Glutamatergic neuron (in vitro differentiated cells): ENCODE results near the gene TFR2. TPM values are rescaled to one million over a fixed set of nuclear protein-coding genes. Genes with fewer than 3 reads are reported as not detected.
A peak's percentile ranks its signal among the peaks of the same experiment; 100 is the strongest.

ENCODE experiments used
- DNase-seq: peaks from one replicate; pipeline ENCODE4 v3.0.0; 2022
- H3K27ac Mint-ChIP-seq: one replicate; pipeline ENCODE4 v1.8.0; 2020; ENCODE audit warnings: mild to moderate bottlenecking, mixed read lengths, inconsistent platforms; ENCODE audit not compliant: unreplicated experiment
- H3K27me3 Mint-ChIP-seq: one replicate; pipeline ENCODE4 v1.8.0; 2020; ENCODE audit warnings: mild to moderate bottlenecking, moderate library complexity, mixed read lengths, inconsistent platforms; ENCODE audit not compliant: unreplicated experiment
- H3K36me3 Mint-ChIP-seq: one replicate; pipeline ENCODE4 v1.8.0; 2020; ENCODE audit warnings: mild to moderate bottlenecking, mixed read lengths, inconsistent platforms; ENCODE audit not compliant: unreplicated experiment
- H3K4me1 Mint-ChIP-seq: one replicate; pipeline ENCODE4 v1.8.0; 2020; ENCODE audit warnings: mild to moderate bottlenecking, low read depth, mixed read lengths, inconsistent platforms; ENCODE audit not compliant: unreplicated experiment
- H3K4me3 Mint-ChIP-seq: one replicate; pipeline ENCODE4 v1.8.0; 2020; ENCODE audit warnings: mild to moderate bottlenecking, mixed read lengths, inconsistent platforms; ENCODE audit not compliant: unreplicated experiment
- H3K9me3 Mint-ChIP-seq: one replicate; pipeline ENCODE4 v1.8.0; 2020; ENCODE audit warnings: mild to moderate bottlenecking, moderate library complexity, mixed read lengths, inconsistent platforms; ENCODE audit not compliant: unreplicated experiment
- total RNA-seq: library from RNA; stranded (reverse); fragmentation: NEBNext Ultra II Directional; extraction: Animal tissue kit (Norgen Biotek cat#: 25700); gene quantifications from one replicate; pipeline ENCODE4 v1.2.1, GENCODE V29; 2021; ENCODE audit not compliant: unreplicated experiment
- TF ChIP-seq, protein P1 (sequence below): fragments of 200-600 bp; sonication (generic); IDR thresholded peaks from one replicate; pipeline ENCODE4 v1.5.0; 2021; ENCODE audit not compliant: partially characterized antibody, unreplicated experiment

Gene TFR2
- total RNA-seq, 1 donor from 2014 or later: 5.1 TPM

DNA sequence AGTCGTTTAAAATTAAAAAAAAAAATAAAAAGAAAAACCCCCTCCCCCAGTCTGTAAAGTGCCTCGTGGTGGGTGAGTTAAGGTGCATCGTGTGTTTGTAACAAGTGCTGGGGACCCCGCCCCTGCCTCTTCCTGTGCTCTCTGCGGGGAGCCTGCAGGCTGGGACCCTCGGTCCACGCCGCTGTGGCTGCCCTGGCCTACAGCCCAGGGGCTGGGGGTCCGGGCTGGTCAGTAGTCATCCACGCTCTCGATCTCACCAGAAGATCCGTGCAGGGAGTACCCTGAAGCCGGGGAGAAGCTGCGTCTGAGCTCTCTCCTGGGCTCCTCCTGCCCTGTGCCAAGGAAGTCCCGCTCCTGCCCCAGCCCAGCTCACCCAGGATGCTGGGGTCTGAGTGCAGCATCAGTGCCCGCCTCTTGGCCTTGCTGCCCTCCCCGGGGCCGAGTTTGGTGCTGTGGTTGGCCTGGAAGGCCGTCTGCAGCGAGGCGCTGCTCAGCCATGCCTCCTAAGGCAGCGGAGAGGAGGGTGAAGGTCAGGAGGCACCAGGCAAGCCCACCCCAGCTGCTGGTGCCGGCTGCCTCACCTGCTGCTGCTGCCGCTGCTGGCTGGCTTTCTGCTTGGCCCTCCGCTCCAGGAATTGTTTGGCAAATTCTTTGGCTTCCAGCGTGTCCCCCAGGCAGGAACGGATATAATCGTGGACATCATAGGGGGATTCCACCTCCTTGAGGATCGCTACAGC lies 40.3 kb upstream of the TFR2 start:
- DNase-seq: no peak
- TF ChIP-seq, protein P1, sequence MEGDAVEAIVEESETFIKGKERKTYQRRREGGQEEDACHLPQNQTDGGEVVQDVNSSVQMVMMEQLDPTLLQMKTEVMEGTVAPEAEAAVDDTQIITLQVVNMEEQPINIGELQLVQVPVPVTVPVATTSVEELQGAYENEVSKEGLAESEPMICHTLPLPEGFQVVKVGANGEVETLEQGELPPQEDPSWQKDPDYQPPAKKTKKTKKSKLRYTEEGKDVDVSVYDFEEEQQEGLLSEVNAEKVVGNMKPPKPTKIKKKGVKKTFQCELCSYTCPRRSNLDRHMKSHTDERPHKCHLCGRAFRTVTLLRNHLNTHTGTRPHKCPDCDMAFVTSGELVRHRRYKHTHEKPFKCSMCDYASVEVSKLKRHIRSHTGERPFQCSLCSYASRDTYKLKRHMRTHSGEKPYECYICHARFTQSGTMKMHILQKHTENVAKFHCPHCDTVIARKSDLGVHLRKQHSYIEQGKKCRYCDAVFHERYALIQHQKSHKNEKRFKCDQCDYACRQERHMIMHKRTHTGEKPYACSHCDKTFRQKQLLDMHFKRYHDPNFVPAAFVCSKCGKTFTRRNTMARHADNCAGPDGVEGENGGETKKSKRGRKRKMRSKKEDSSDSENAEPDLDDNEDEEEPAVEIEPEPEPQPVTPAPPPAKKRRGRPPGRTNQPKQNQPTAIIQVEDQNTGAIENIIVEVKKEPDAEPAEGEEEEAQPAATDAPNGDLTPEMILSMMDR: no peak
- H3K4me1 Mint-ChIP-seq: peaks cover 5% of the 10 kb centered on the region
- H3K27ac Mint-ChIP-seq: no peak overlapping the region
- peaks cover 10% of the 10 kb centered on the region for H3K27me3 Mint-ChIP-seq
- no peak overlapping the region for H3K4me3 Mint-ChIP-seq
- H3K36me3 Mint-ChIP-seq: peaks cover 4% of the 10 kb centered on the region
- peaks cover 10% of the 10 kb centered on the region for H3K9me3 Mint-ChIP-seq

- Mint-ChIP-seq H3K27ac (peak overlapping the region; percentile 52), H3K4me1 (peaks cover 5% of the 10 kb centered on the region), H3K36me3 (peaks cover 4% of the 10 kb centered on the region), H3K27me3 (peaks cover 14% of the 10 kb centered on the region), H3K9me3 (peaks cover 10% of the 10 kb centered on the region), H3K4me3 (no peak overlapping the region)
- TF ChIP-seq, protein P1: no peak
- DNase-seq: no peak
Measured at GRCh38 chr7:100680576-100681271, 39.4 kb upstream of the TFR2 start.

GRCh38 chr7:100679927-100680575 lies 38.7 kb upstream of the TFR2 start:
- TF ChIP-seq, protein P1: no peak
- no peak for DNase-seq
- Mint-ChIP-seq H3K36me3 (peaks cover 4% of the 10 kb centered on the region), H3K27ac (peak overlapping the region; percentile 52), H3K9me3 (peaks cover 10% of the 10 kb centered on the region), H3K4me3 (no peak overlapping the region), H3K4me1 (peaks cover 5% of the 10 kb centered on the region), H3K27me3 (peaks cover 12% of the 10 kb centered on the region)

DNA sequence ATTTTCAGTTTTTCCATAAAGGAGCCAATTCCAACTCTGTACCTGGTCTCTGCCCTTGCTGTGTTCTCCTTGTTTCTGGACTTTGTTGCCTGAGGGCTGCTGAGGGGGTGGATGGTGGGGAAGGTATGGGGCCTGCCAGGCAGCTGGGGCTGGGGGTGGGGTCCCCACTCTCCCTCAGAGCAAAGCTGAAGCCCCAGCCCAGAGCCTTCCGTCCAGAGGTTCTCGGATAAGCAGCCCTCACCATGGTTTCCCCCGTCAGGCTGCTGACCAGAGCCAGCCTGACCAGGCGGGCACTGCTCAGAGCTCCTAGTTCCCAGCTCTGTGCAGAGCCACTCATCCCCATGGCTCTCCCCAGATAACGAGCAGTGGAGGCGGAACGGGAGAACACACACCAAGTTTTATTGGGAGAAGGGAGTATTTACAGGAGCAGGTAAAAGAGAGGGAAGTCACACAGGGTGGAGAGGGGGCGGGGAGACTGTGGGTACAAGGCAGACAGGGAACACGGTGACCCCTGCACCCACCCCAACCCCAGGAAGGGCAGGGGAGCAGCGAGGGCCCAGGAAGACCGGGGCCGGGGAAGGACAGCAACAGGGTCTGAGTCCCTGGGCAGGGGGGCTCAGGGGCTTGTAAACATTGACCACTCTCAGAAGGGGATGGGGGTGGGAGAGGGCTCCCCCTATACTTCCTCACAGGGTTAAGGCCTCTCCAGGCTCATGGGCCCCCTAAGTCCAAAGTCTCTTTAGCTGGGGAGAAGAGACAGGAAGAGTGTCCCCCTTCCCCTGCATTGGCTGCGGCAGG lies 38.0 kb upstream of the TFR2 start:
- TF ChIP-seq, protein P1: no peak
- peaks cover 4% of the 10 kb centered on the region for H3K36me3 Mint-ChIP-seq
- H3K27me3 Mint-ChIP-seq: peaks cover 12% of the 10 kb centered on the region
- no peak overlapping the region for H3K4me3 Mint-ChIP-seq
- H3K9me3 Mint-ChIP-seq: peaks cover 10% of the 10 kb centered on the region
- DNase-seq: peak; percentile 17
- H3K27ac Mint-ChIP-seq: peak overlapping the region; percentile 33
- peaks cover 5% of the 10 kb centered on the region for H3K4me1 Mint-ChIP-seq
